Dendritic cell treated with granulocyte-macrophage colony-stimulating factor and Interleukin-4, amounts not matched to agents 40 ng/mL and 50 ng/mL, for 4 days (primary cell): ENCODE measurements around the gene C11orf98.
"Not testable (repeated sequence)": the region's sequence is repeated elsewhere in the genome, so short reads cannot be mapped to it uniquely, and the experiment has no call there.

ENCODE experiments used
- H3K27ac Mint-ChIP-seq: one replicate; pipeline ENCODE4 v1.8.0; 2022; ENCODE audit warnings: mild to moderate bottlenecking, mixed read lengths
- H3K27me3 Mint-ChIP-seq: one replicate; pipeline ENCODE4 v1.8.0; 2022; ENCODE audit warnings: mild to moderate bottlenecking, mixed read lengths
- H3K36me3 Mint-ChIP-seq: one replicate; pipeline ENCODE4 v1.8.0; 2022; ENCODE audit warnings: low read depth, mixed read lengths
- H3K4me1 Mint-ChIP-seq: one replicate; pipeline ENCODE4 v1.8.0; 2022; ENCODE audit warnings: low read depth, mixed read lengths
- H3K4me3 Mint-ChIP-seq: one replicate; pipeline ENCODE4 v1.8.0; 2022; ENCODE audit warnings: mild to moderate bottlenecking, moderate library complexity, mixed read lengths
- H3K9me3 Mint-ChIP-seq: one replicate; pipeline ENCODE4 v1.8.0; 2022; ENCODE audit warnings: mixed read lengths
- intact Hi-C: fragments of 100-400 bp; cut with micrococcal nuclease; formaldehyde crosslinking; loops from one replicate; pipeline ENCODE4 v1.15.0; 2022

Gene C11orf98

GRCh38 chr11:62652161-62653006 is 12.6 kb downstream of the C11orf98 start:
- H3K4me3 Mint-ChIP-seq = peak overlapping the region; percentile 96
- H3K9me3 Mint-ChIP-seq = no peaks in the 10 kb centered on the region
- peak overlapping the region; percentile 93 for H3K27ac Mint-ChIP-seq
- H3K27me3 Mint-ChIP-seq = no peaks in the 10 kb centered on the region
- peaks cover 26% of the 10 kb centered on the region for H3K4me1 Mint-ChIP-seq
- intact Hi-C loops = loop anchor here (1.0 kb wide), 1 partner anchor 27 kb away; the partner anchor contains the start of gene UBXN1
- H3K36me3 Mint-ChIP-seq = peaks cover 43% of the 10 kb centered on the region

DNA sequence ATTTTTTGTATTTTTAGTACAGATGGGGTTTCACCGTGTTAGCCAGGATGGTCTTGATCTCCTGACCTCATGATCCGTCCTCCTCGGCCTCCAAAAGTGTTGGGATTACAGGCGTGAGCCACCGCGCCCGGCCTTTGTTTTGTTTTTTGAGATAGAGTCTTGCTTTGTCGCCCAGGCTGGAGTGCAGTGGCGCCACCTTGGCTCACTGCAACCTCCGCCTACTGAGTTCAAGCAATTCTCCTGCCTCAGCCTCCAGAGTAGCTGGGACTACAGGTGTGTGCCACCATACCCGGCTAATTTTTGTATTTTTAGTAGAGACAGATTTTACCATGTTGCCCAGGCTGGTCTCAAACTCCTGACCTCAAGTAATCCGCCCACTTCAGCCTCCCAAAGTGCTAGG is 14.7 kb downstream of the C11orf98 start:
- H3K4me3 Mint-ChIP-seq, H3K9me3 Mint-ChIP-seq, H3K27me3 Mint-ChIP-seq, intact Hi-C loops: not testable (repeated sequence)
- H3K4me1 Mint-ChIP-seq = peaks cover 41% of the 10 kb centered on the region
- peak overlapping the region; percentile 43 for H3K27ac Mint-ChIP-seq
- H3K36me3 Mint-ChIP-seq = peaks cover 53% of the 10 kb centered on the region

DNA sequence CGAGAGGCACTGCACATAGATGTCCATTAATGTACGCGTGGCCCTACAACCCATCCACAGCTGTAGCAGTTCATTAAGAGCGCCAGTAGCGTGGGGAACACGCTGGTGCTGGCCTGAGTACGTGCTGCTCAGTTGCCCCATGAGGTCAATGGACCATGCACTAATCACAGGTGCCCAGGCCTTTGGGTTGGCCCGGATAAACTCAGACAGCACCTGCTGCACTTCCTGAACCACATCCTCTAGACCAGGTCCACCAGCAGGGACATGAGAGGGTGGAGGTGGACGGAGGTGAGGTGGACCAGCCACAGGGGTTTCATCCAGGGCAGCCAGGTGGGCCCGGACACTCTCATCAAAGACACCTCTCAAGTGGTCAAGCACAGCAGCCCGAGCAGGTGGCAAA is 15.5 kb downstream of the C11orf98 start:
- H3K36me3 Mint-ChIP-seq = peaks cover 56% of the 10 kb centered on the region
- H3K9me3 Mint-ChIP-seq = no peaks in the 10 kb centered on the region
- peaks cover 48% of the 10 kb centered on the region for H3K4me1 Mint-ChIP-seq
- H3K27ac Mint-ChIP-seq = no peak overlapping the region
- H3K27me3 Mint-ChIP-seq = no peaks in the 10 kb centered on the region
- no peak overlapping the region for H3K4me3 Mint-ChIP-seq
- intact Hi-C loops = no loop called here

DNA sequence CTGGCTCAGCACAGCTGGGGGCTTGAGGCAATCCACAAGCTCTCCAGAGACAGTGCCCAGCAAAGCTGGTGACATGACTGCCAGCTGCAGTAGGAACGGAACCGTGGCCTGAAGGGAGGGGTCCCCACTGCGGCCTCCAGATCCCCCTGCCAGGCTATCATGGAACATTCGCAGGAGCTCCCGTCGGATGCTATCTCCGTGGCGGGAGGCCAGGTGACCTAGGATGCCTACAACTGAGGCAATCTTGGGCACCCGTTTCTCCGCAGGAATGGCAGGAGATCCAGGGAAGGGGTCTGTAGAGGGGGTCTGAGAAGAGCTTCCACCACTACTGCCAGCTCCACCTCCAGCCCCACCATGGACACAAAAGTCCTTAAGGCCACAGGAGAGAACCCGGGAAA is 16.0 kb downstream of the C11orf98 start:
- intact Hi-C loops = no loop called here
- H3K9me3 Mint-ChIP-seq = no peaks in the 10 kb centered on the region
- H3K27ac Mint-ChIP-seq = no peak overlapping the region
- H3K36me3 Mint-ChIP-seq = peaks cover 61% of the 10 kb centered on the region
- peaks cover 52% of the 10 kb centered on the region for H3K4me1 Mint-ChIP-seq
- no peaks in the 10 kb centered on the region for H3K27me3 Mint-ChIP-seq
- H3K4me3 Mint-ChIP-seq = no peak overlapping the region

- Mint-ChIP-seq H3K9me3 (no peaks in the 10 kb centered on the region), H3K36me3 (peaks cover 67% of the 10 kb centered on the region), H3K27me3 (no peaks in the 10 kb centered on the region), H3K4me3 (no peak overlapping the region), H3K27ac (no peak overlapping the region), H3K4me1 (peaks cover 48% of the 10 kb centered on the region)
- intact Hi-C loops = no loop called here
Measured at GRCh38 chr11:62648185-62648966, 16.6 kb downstream of the C11orf98 start.

DNA sequence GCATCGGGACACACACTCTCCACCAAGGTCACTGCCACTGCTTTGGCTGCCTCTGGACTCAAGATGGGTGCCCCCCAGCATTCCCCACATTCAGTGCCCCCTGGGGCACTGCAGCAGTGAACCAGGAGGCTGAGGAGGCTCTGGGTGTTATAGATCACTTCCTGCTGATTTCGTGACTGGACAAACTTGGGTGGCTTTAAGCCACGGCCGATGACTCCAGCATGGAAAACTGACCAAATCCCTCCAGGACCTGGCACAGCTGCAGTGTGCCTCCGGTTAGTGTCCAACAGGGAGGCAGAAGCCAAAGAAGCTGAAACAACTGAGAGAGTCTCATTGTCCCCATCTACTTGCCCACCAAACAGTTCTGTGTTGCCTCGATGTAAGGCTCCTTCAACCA is 17.4 kb downstream of the C11orf98 start:
- no peak overlapping the region for H3K4me3 Mint-ChIP-seq
- H3K36me3 Mint-ChIP-seq = peaks cover 69% of the 10 kb centered on the region
- intact Hi-C loops = no loop called here
- H3K27me3 Mint-ChIP-seq = no peaks in the 10 kb centered on the region
- peaks cover 46% of the 10 kb centered on the region for H3K4me1 Mint-ChIP-seq
- H3K9me3 Mint-ChIP-seq = no peaks in the 10 kb centered on the region
- H3K27ac Mint-ChIP-seq = no peak overlapping the region

GRCh38 chr11:62646825-62647608 is 18.0 kb downstream of the C11orf98 start:
- peaks cover 70% of the 10 kb centered on the region for H3K36me3 Mint-ChIP-seq
- H3K27me3 Mint-ChIP-seq = no peaks in the 10 kb centered on the region
- peak overlapping the region; percentile 95 for H3K4me3 Mint-ChIP-seq
- intact Hi-C loops = loop anchor here (1.0 kb wide), 1 partner anchor 46 kb away; the partner anchor contains the start of gene MTA2
- H3K27ac Mint-ChIP-seq = peak overlapping the region; percentile 93
- H3K9me3 Mint-ChIP-seq = no peaks in the 10 kb centered on the region
- H3K4me1 Mint-ChIP-seq = peaks cover 40% of the 10 kb centered on the region

- Mint-ChIP-seq H3K9me3 (no peaks in the 10 kb centered on the region), H3K27ac (peak within 1 kb of the TSS; percentile 93), H3K27me3 (no peaks in the 10 kb centered on the region), H3K36me3 (peaks cover 74% of the 10 kb centered on the region), H3K4me1 (peaks cover 39% of the 10 kb centered on the region), H3K4me3 (peak within 1 kb of the TSS; percentile 95)
- intact Hi-C loops = loop anchor here (1.0 kb wide), 1 partner anchor 45 kb away; the partner anchor contains the start of gene MTA2
Measured at GRCh38 chr11:62645946-62646824, 18.8 kb downstream of the C11orf98 start, which contains the start of gene GANAB. TSS of gene GANAB (minus strand) at chr11:62646613. CDS start at chr11:62646599, 14 bp downstream.

GRCh38 chr11:62645671-62645945 is 19.4 kb downstream of the C11orf98 start:
- Mint-ChIP-seq H3K4me1 (peaks cover 35% of the 10 kb centered on the region), H3K36me3 (peaks cover 77% of the 10 kb centered on the region), H3K27me3 (no peaks in the 10 kb centered on the region), H3K4me3 (peak overlapping the region; percentile 95), H3K9me3 (no peaks in the 10 kb centered on the region), H3K27ac (peak overlapping the region; percentile 93)
- intact Hi-C loops = no loop called here

- Mint-ChIP-seq H3K27ac (no peak overlapping the region), H3K27me3 (no peaks in the 10 kb centered on the region), H3K36me3 (peaks cover 75% of the 10 kb centered on the region), H3K9me3 (no peaks in the 10 kb centered on the region), H3K4me3 (no peak overlapping the region), H3K4me1 (peaks cover 40% of the 10 kb centered on the region)
- intact Hi-C loops = no loop called here
Measured at GRCh38 chr11:62644220-62644619, 20.8 kb downstream of the C11orf98 start.

GRCh38 chr11:62632492-62632891 is 32.5 kb downstream of the C11orf98 start:
- Mint-ChIP-seq H3K27ac (peak overlapping the region; percentile 11), H3K4me1 (peaks cover 10% of the 10 kb centered on the region), H3K9me3 (no peaks in the 10 kb centered on the region), H3K4me3 (no peak overlapping the region), H3K27me3 (no peaks in the 10 kb centered on the region), H3K36me3 (peaks cover 93% of the 10 kb centered on the region)
- intact Hi-C loops = no loop called here

- H3K4me3 Mint-ChIP-seq = no peak overlapping the region
- H3K4me1 Mint-ChIP-seq = no peaks in the 10 kb centered on the region
- peaks cover 90% of the 10 kb centered on the region for H3K36me3 Mint-ChIP-seq
- no peaks in the 10 kb centered on the region for H3K9me3 Mint-ChIP-seq
- H3K27me3 Mint-ChIP-seq = no peaks in the 10 kb centered on the region
- H3K27ac Mint-ChIP-seq = no peak overlapping the region
- intact Hi-C loops = no loop called here
Measured at GRCh38 chr11:62627713-62628112, 37.3 kb downstream of the C11orf98 start.

DNA sequence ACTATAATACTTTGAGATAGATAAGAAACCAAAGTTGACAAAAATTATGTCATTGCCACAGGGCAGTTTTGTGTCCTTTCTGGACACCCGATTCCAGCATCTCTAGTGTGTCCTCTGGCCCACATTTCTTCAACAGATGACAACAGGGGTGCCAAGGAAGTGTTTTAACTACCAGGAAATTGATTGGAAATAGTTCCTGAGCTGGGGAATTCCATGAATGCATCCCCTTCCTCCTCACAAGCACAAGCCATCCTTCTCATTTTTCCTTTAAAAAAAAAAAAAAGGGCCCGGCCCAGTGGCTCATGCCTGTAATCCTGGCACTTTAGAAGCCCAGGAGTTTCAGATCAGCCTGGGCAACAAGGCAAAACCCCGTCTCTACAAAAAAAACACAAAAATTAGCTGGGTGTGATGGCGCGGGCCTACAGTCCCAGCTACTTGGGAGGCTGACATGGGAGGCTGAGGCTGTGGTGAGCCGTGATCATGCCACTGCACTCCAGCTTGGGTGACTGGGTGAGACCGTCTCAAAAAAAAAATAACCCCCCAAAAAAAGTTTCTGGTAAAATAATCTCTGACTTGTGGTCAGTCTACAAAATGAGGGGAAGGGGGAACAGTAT is 42.4 kb downstream of the C11orf98 start:
- intact Hi-C loops = no loop called here

More for the DNA sequence above, 42.4 kb downstream of the C11orf98 start:
- Mint-ChIP-seq H3K36me3 (peaks cover 56% of the 10 kb centered on the region), H3K27me3 (no peaks in the 10 kb centered on the region), H3K27ac (peak overlapping the region; percentile 94), H3K4me3 (peak overlapping the region; percentile 98), H3K9me3 (no peaks in the 10 kb centered on the region), H3K4me1 (peaks cover 27% of the 10 kb centered on the region)
